HepG2 (cell line): ENCODE results near the gene AK2. TPM values are rescaled to one million over a fixed set of nuclear protein-coding genes. Genes with fewer than 3 reads are reported as not detected.

Experiments
- ATAC-seq: fragments of 200-7000 bp; cut with Tn5 transposase; 3 replicates; pipeline ENCODE4 v1.9.1; 2020; ENCODE audit warnings: mild to moderate bottlenecking, moderate library complexity
- BruUV-seq: library from RNA; stranded (reverse); fragments of 400-500 nt; replicated peaks from 2 replicates; lab custom pipeline; 2021; lab: Mats Ljungman, UMichigan
- CTCF ChIA-PET: fragments of 300-600 bp; formaldehyde crosslinking; extraction: SDS; loops from one replicate; lab custom pipeline; 2021; ENCODE audit warnings: low total read pairs, inconsistent platforms, low intra/inter-chr PET ratio; lab: Yijun Ruan, JAX
- POLR2A ChIA-PET: fragments of 350-600 bp; sonication (Branson Sonifier 250); formaldehyde crosslinking; loops from one replicate; lab custom pipeline; 2020; ENCODE audit warnings: antibody characterized with exemption, inconsistent platforms; lab: Yijun Ruan, JAX
- DNase-seq: peaks from one replicate; pipeline ENCODE4 v3.0.0-alpha.2; 2015; ENCODE audit warnings: low spot score
- FAIRE-seq: peaks from 3 replicates; lab custom pipeline; 2011; peaks lifted over from hg19 to GRCh38; lab: Jason Lieb, UNC
- H2AFZ ChIP-seq: one replicate; pipeline ENCODE4 v1.6.1; 2011; ENCODE audit warnings: low read length, inconsistent platforms
- H3K27ac ChIP-seq: fragments of 300-600 bp; 3 replicates; pipeline ENCODE4 v1.8.0; 2011; ENCODE audit warnings: mixed run types, mild to moderate bottlenecking, mixed read lengths, low read length, inconsistent platforms; ENCODE audit not compliant: insufficient read depth; ENCODE audit errors: extremely low read length
- H3K27me3 ChIP-seq, 2 experiments: fragments of 200-600 bp in 1 of 2; 2 replicates in 1 of 2; 3 replicates in 1 of 2; pipeline versions ENCODE4 v1.6.0 to v1.8.0; 2011; ENCODE audit warnings: low read length in 2 of 2, mild to moderate bottlenecking in 2 of 2, moderate library complexity in 2 of 2, inconsistent platforms in 1 of 2; ENCODE audit not compliant: insufficient read depth in 2 of 2, control insufficient read depth in 1 of 2
- H3K36me3 ChIP-seq, 2 experiments: fragments of 200-600 bp in 1 of 2; replicated peaks in 1 of 2; 2 replicates in 1 of 2; 3 replicates in 1 of 2; pipeline versions ENCODE4 v1.5.1 to v1.8.0; 2011; ENCODE audit warnings: low read length in 2 of 2, inconsistent platforms in 1 of 2; ENCODE audit not compliant: insufficient read depth in 2 of 2, control insufficient read depth in 1 of 2
- H3K4me1 ChIP-seq: 2 replicates; pipeline ENCODE4 v1.5.1; 2012; ENCODE audit warnings: low read length, inconsistent platforms; ENCODE audit not compliant: insufficient read depth
- H3K4me2 ChIP-seq: 2 replicates; pipeline ENCODE4 v1.6.0; 2011; ENCODE audit warnings: low read depth, low read length, inconsistent platforms
- H3K4me3 ChIP-seq, 3 experiments: fragments of 200-600 bp in 1 of 3; sonication (generic), shearing (Covaris generic) in 1 of 3; replicated peaks in 1 of 3; 2 replicates each; pipeline ENCODE4 v1.5.1; 2011 to 2016; ENCODE audit warnings: low read length in 3 of 3, inconsistent platforms in 2 of 3, low read depth in 2 of 3, mild to moderate bottlenecking in 2 of 3, control low read depth in 1 of 3, mixed read lengths in 1 of 3; ENCODE audit not compliant: insufficient read depth in 1 of 3
- H3K79me2 ChIP-seq: one replicate; pipeline ENCODE4 v1.6.1; 2011; ENCODE audit warnings: low read length, inconsistent platforms; ENCODE audit not compliant: insufficient read depth
- H3K9ac ChIP-seq: 2 replicates; pipeline ENCODE4 v1.6.0; 2011; ENCODE audit warnings: mild to moderate bottlenecking, low read depth, low read length, inconsistent platforms; ENCODE audit not compliant: insufficient read depth
- H3K9me3 ChIP-seq: 2 replicates; pipeline ENCODE4 v1.5.1; 2012; ENCODE audit warnings: mild to moderate bottlenecking, low read length
- H4K20me1 ChIP-seq: 2 replicates; pipeline ENCODE4 v1.6.0; 2011; ENCODE audit warnings: inconsistent platforms, mild to moderate bottlenecking, low read length, moderate library complexity; ENCODE audit not compliant: insufficient read depth
- BRD4 ChIP-seq: sonication (generic); formaldehyde crosslinking; IDR thresholded peaks from 2 replicates; pipeline ENCODE4 v1.4.0; 2020; ENCODE audit warnings: missing genetic modification reagents
- DPF2 ChIP-seq: sonication (generic); formaldehyde crosslinking; IDR thresholded peaks from 2 replicates; pipeline ENCODE4 v1.4.0; 2020; ENCODE audit warnings: mild to moderate bottlenecking, low read depth, missing genetic modification reagents, borderline replicate concordance
- ELF3 ChIP-seq: IDR thresholded peaks from 2 replicates; pipeline ENCODE4 v1.6.1; 2016; ENCODE audit warnings: missing genetic modification reagents, missing compliant biosample characterization
- EP300 ChIP-seq, 3 experiments: sonication (generic) in 1 of 3; formaldehyde crosslinking in 1 of 3; IDR thresholded peaks; 2 replicates each; pipeline versions ENCODE4 v1.5.1 to v1.6.1; 2011 to 2020; ENCODE audit warnings: low read depth in 2 of 3, low read length in 2 of 3, borderline replicate concordance in 1 of 3, improper control_type of control experiment in 1 of 3, mild to moderate bottlenecking in 1 of 3, missing genetic modification reagents in 1 of 3, moderate library complexity in 1 of 3
- GZF1 ChIP-seq: sonication (generic); formaldehyde crosslinking; IDR thresholded peaks from 2 replicates; pipeline ENCODE4 v1.5.1; 2020; ENCODE audit warnings: mild to moderate bottlenecking, missing genetic modification reagents
- HNF4A ChIP-seq: sonication (generic); formaldehyde crosslinking; IDR thresholded peaks from 2 replicates; pipeline ENCODE4 v1.4.0; 2020; ENCODE audit warnings: missing genetic modification reagents
- IRF2 ChIP-seq: IDR thresholded peaks from 2 replicates; pipeline ENCODE4 v1.6.1; 2018; ENCODE audit warnings: missing genetic modification reagents, missing compliant biosample characterization
- KDM4B ChIP-seq: sonication (generic); formaldehyde crosslinking; IDR thresholded peaks from 2 replicates; pipeline ENCODE4 v1.4.0; 2020; ENCODE audit warnings: missing genetic modification reagents
- MED13 ChIP-seq: sonication (generic); formaldehyde crosslinking; IDR thresholded peaks from 2 replicates; pipeline ENCODE4 v1.5.0; 2020; ENCODE audit warnings: missing genetic modification reagents
- MLLT10 ChIP-seq: sonication (generic); formaldehyde crosslinking; IDR thresholded peaks from 2 replicates; pipeline ENCODE4 v1.4.0; 2020; ENCODE audit warnings: missing genetic modification reagents
- MTA3 ChIP-seq: sonication (generic); formaldehyde crosslinking; IDR thresholded peaks from 2 replicates; pipeline ENCODE4 v1.4.0; 2020; ENCODE audit warnings: missing genetic modification reagents
- NFE2 ChIP-seq: sonication (generic); formaldehyde crosslinking; IDR thresholded peaks from 2 replicates; pipeline ENCODE4 v1.4.0; 2020; ENCODE audit warnings: missing genetic modification reagents
- PHF21A ChIP-seq: sonication (generic); formaldehyde crosslinking; IDR thresholded peaks from 2 replicates; pipeline ENCODE4 v1.5.0; 2020; ENCODE audit warnings: mild to moderate bottlenecking, missing genetic modification reagents
- ZBTB42 ChIP-seq: sonication (generic); formaldehyde crosslinking; IDR thresholded peaks from 2 replicates; pipeline ENCODE4 v1.5.0; 2020; ENCODE audit warnings: mild to moderate bottlenecking, missing genetic modification reagents
- ZC3H4 ChIP-seq: sonication (generic); formaldehyde crosslinking; IDR thresholded peaks from 2 replicates; pipeline ENCODE4 v1.4.0; 2020; ENCODE audit warnings: missing genetic modification reagents, borderline replicate concordance
- ZMYM2 ChIP-seq: sonication (generic); formaldehyde crosslinking; IDR thresholded peaks from 2 replicates; pipeline ENCODE4 v1.8.0; 2022; ENCODE audit warnings: mild to moderate bottlenecking, missing genetic modification reagents
- ZNF12 ChIP-seq: sonication (generic); formaldehyde crosslinking; IDR thresholded peaks from 2 replicates; pipeline ENCODE4 v1.5.0; 2020; ENCODE audit warnings: missing genetic modification reagents
- ZNF460 ChIP-seq: sonication (generic); formaldehyde crosslinking; IDR thresholded peaks from 2 replicates; pipeline ENCODE4 v1.5.1; 2020; ENCODE audit warnings: missing genetic modification reagents, mild to moderate bottlenecking, borderline replicate concordance
- ZNF556 ChIP-seq: sonication (generic); formaldehyde crosslinking; IDR thresholded peaks from 2 replicates; pipeline ENCODE4 v1.4.0; 2020; ENCODE audit warnings: mild to moderate bottlenecking, missing genetic modification reagents, borderline replicate concordance
- ZNF629 ChIP-seq: sonication (generic); formaldehyde crosslinking; conservative IDR thresholded peaks from 2 replicates; pipeline ENCODE4 v1.5.0; 2020; ENCODE audit warnings: missing genetic modification reagents
- ZNF720 ChIP-seq: sonication (generic); formaldehyde crosslinking; IDR thresholded peaks from 2 replicates; pipeline ENCODE4 v1.4.0; 2020; ENCODE audit warnings: missing genetic modification reagents
- ZZZ3 ChIP-seq: sonication (generic); formaldehyde crosslinking; IDR thresholded peaks from 2 replicates; pipeline ENCODE4 v1.4.0; 2020; ENCODE audit warnings: missing genetic modification reagents, mild to moderate bottlenecking, borderline replicate concordance
- WGBS: methylation state at CpG from one replicate; pipeline ENCODE4 v1.1.6; 2017; ENCODE audit warnings: low lambda C conversion rate; 5-methylcytosine and 5-hydroxymethylcytosine counted together
- in situ Hi-C: cut with HindIII; loops from 2 replicates; pipeline ENCODE4 v1.10.0; 2017; ENCODE audit warnings: low pct_unique_long_range_greater_than_20kb; ENCODE audit not compliant: extremely low pct_ligation_motif_present
- intact Hi-C: fragments of 100-400 bp; cut with micrococcal nuclease; formaldehyde crosslinking; loops from one replicate; pipeline ENCODE4 v1.10.0; 2022; ENCODE audit not compliant: unreplicated experiment
- polyA plus RNA-seq, 8 experiments: library from polyadenylated mRNA; depleted of rRNA in 3 of 8; stranded (reverse) in 7 of 8; unstranded in 1 of 8; fragments of >200 nt; fragmentation: Illumina TruSeq in 4 of 8; extraction: Trizol in 4 of 8; gene quantifications; 2 replicates each; pipeline versions ENCODE4 v1.2.1 to v1.2.3, GENCODE V29; 2011 to 2016; ENCODE audit warnings: low read depth in 4 of 8, missing spikeins in 1 of 8, mixed read lengths in 1 of 8; ENCODE audit not compliant: insufficient read depth in 1 of 8
- total RNA-seq, 5 experiments: library from RNA; depleted of rRNA; stranded (reverse); fragments of >200 nt; fragmentation: Illumina TruSeq; extraction: Trizol; gene quantifications; 2 replicates each; pipeline ENCODE4 v1.2.3, GENCODE V29; 2016; ENCODE audit warnings: low read depth in 1 of 5

The AK2 gene
- total and polyA plus RNA-seq, 2 of the 13 experiments (the other 11 are each of a cell fraction or from before 2014, with no cell fraction given) = 170 to 188 TPM

GRCh38 chr1:33021567-33022431 is 14.9 kb downstream of the AK2 start:
- CTCF ChIA-PET = no interaction called here
- no TSS peak for BruUV-seq
- DNase-seq = no peak
- no peak for ATAC-seq
- intact Hi-C loops = no loop called here
- POLR2A ChIA-PET = no interaction called here
- FAIRE-seq = no peak
- Histone ChIP-seq H3K9me3 (no peaks in the 10 kb centered on the region), H3K36me3 (peaks cover 29 to 76% of the 10 kb centered on the region in 2 experiments), H3K9ac (no peak overlapping the region), H2AFZ (no peak overlapping the region), H3K4me1 (peaks cover 25% of the 10 kb centered on the region), H3K27ac (no peak overlapping the region), H3K4me2 (no peak overlapping the region), H3K4me3 (no peak overlapping the region), H4K20me1 (peaks cover 9% of the 10 kb centered on the region; the same call in 1 of the 2 replicates), H3K79me2 (peaks cover 15% of the 10 kb centered on the region), H3K27me3 (no peaks in the 10 kb centered on the region)
- 97% methylated on average over 4 of the region's 4 CpGs for WGBS
- in situ Hi-C loops = no loop called here
- no peak for TF ChIP-seq ZNF12 (CRISPR knock-in tag)
- TF ChIP-seq ZNF629 (CRISPR knock-in tag) = no peak
- TF ChIP-seq DPF2 = no peak
- TF ChIP-seq GZF1 = no peak
- 0 out of 2 replicates have a peak, but pooled peaks have one; percentile 19 for TF ChIP-seq HNF4A (CRISPR knock-in tag)

DNA sequence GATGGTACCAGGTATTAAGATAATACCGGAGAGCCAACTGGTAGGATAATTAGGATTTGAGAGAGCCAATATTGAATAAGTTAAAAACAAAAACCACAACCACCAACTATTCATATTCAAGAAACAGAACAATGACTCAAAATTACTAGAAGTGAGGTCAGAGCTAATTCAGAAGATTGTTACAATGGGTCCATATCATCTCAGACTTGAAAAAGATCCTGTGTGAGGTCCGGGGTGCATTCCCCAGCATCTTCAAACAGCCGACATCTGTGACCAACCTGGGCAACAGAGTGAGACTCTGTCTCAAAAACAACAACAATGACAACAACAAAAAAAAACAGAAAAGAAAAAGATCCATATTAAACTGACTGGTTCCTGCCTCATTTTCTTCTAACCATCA is 18.6 kb downstream of the AK2 start:
- Histone ChIP-seq H2AFZ (no peak overlapping the region), H4K20me1 (no peaks in the 10 kb centered on the region), H3K4me1 (peaks cover 14% of the 10 kb centered on the region), H3K27me3 (no peaks in the 10 kb centered on the region), H3K4me3 (no peak overlapping the region), H3K9me3 (no peaks in the 10 kb centered on the region), H3K79me2 (no peaks in the 10 kb centered on the region), H3K27ac (no peak overlapping the region), H3K4me2 (no peak overlapping the region), H3K36me3 (peaks cover 32 to 73% of the 10 kb centered on the region in 2 experiments), H3K9ac (no peak overlapping the region)
- ChIA-PET POLR2A (no interaction called here), CTCF (no interaction called here)
- ATAC-seq (no peak), DNase-seq (no peak), FAIRE-seq (no peak)
- in situ Hi-C loops = no loop called here
- no TSS peak for BruUV-seq
- 95% methylated on average over 3 of the region's 3 CpGs for WGBS
- intact Hi-C loops = no loop called here
- TF ChIP-seq ZZZ3 (CRISPR knock-in tag) (no peak), ZNF556 (no peak), NFE2 (CRISPR knock-in tag) (no peak), ELF3 (CRISPR knock-in tag) (no peak), PHF21A (CRISPR knock-in tag) (no peak), BRD4 (CRISPR knock-in tag) (no peak), ZBTB42 (CRISPR knock-in tag) (no peak), IRF2 (CRISPR knock-in tag) (no peak), EP300 (IDR thresholded peaks at IDR 0.05; ENCODE audit: low read depth in 2 of 2, low read length in 2 of 2) (no peak), EP300 (CRISPR knock-in tag; IDR thresholded peaks at IDR 0.05; ENCODE audit: borderline replicate concordance) (no peak), ZNF720 (CRISPR knock-in tag) (no peak), MLLT10 (CRISPR knock-in tag) (no peak), ZNF460 (no peak), KDM4B (CRISPR knock-in tag) (no peak), ZC3H4 (CRISPR knock-in tag) (no peak), MTA3 (CRISPR knock-in tag) (no peak), ZMYM2 (CRISPR knock-in tag) (no peak), MED13 (CRISPR knock-in tag) (no peak)
